ENCODE measurements around the gene MLX.
A peak's percentile ranks its signal among the peaks of the same experiment; 100 is the strongest.

The MLX gene, protein sequence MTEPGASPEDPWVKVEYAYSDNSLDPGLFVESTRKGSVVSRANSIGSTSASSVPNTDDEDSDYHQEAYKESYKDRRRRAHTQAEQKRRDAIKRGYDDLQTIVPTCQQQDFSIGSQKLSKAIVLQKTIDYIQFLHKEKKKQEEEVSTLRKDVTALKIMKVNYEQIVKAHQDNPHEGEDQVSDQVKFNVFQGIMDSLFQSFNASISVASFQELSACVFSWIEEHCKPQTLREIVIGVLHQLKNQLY

DNA sequence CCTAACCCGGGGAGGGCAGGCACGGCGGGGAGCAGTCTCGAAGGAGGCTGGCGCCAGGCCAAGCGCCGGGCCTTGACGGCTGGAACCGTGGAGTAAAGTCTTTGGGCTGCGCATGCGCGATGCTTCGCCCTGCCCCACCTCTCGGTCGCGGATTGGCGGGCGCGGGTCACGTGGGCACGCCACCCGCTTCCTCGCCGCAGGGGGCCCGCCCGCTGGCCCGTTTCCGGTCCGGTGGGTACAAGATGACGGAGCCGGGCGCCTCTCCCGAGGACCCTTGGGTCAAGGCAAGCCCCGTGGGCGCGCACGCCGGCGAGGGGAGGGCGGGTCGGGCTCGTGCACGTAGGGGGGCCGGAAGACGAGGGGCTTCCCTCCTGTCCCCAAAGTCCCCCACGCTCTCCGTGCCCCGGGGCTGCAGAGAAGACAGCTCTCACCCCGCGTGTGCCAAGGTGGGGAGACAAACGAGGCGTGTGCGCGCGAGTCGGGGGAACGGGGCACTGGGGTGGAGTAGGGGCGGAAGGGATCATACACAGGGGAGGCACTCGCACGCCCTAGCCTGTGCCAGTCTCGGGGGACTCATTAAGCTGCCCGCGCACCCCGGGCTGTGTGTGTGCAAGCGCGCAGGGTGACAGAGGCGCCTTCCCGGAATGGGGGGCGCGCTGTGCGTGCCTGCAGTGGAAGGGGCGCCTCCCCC, at the start of gene MLX:
MLX (plus strand) TSS at position 218 of the 691 bp plus-strand sequence; CDS start at position 243, 25 bp downstream.
- Histone ChIP-seq H3K27ac (ENCODE audit: low read depth, low read length) (peak within 1 kb of the TSS; percentile 43), H3K4me1 (ENCODE audit: control insufficient read depth, insufficient read depth, low read length, unreplicated experiment) (peaks cover 24% of the 10 kb centered on the region), H3K27me3 (ENCODE audit: insufficient read depth, low read length) (no peaks in the 10 kb centered on the region), H3K36me3 (ENCODE audit: insufficient read depth, low read length) (peaks cover 21% of the 10 kb centered on the region), H2AFZ (ENCODE audit: low read length, unreplicated experiment) (no peak within 1 kb of the TSS), H3K79me2 (ENCODE audit: control insufficient read depth, insufficient read depth, low read length, unreplicated experiment) (peaks cover 52% of the 10 kb centered on the region), H3K4me3 (ENCODE audit: low read depth, low read length) (peak within 1 kb of the TSS; percentile 98)

DNA sequence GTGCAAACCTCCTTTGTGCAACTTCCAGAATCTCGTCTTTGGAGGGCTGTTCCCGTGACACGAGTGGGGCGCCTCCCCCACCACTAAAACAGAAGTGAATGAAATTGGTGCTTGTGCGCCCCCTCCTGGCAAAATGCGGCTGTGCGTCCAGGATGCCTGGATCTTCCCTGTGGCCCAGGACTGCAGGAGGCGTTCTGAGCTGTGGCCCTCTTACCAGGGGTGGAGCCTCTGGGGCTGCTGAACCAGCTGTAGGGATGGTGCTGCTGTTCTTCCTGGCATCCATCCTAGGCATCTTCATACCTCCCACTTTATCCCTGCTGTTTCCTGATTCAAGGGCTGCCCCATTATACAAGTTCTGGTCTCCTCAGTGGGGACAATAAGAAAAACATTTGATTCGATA, 49.4 kb upstream of the MLX start:
- H3K4me1 ChIP-seq (ENCODE audit: control insufficient read depth, insufficient read depth, low read length, unreplicated experiment), result peaks cover 52% of the 10 kb centered on the region
- H2AFZ ChIP-seq (ENCODE audit: low read length, unreplicated experiment), result no peak overlapping the region
- H3K4me3 ChIP-seq (ENCODE audit: low read depth, low read length), result 0 out of 2 replicates have a peak overlapping the region, but pooled peaks have one; percentile 30
- H3K27ac ChIP-seq (ENCODE audit: low read depth, low read length), result peak overlapping the region; percentile 99
- H3K27me3 ChIP-seq (ENCODE audit: insufficient read depth, low read length), result no peaks in the 10 kb centered on the region
- H3K79me2 ChIP-seq (ENCODE audit: control insufficient read depth, insufficient read depth, low read length, unreplicated experiment), result no peaks in the 10 kb centered on the region
- H3K36me3 ChIP-seq (ENCODE audit: insufficient read depth, low read length), result no peaks in the 10 kb centered on the region

DNA sequence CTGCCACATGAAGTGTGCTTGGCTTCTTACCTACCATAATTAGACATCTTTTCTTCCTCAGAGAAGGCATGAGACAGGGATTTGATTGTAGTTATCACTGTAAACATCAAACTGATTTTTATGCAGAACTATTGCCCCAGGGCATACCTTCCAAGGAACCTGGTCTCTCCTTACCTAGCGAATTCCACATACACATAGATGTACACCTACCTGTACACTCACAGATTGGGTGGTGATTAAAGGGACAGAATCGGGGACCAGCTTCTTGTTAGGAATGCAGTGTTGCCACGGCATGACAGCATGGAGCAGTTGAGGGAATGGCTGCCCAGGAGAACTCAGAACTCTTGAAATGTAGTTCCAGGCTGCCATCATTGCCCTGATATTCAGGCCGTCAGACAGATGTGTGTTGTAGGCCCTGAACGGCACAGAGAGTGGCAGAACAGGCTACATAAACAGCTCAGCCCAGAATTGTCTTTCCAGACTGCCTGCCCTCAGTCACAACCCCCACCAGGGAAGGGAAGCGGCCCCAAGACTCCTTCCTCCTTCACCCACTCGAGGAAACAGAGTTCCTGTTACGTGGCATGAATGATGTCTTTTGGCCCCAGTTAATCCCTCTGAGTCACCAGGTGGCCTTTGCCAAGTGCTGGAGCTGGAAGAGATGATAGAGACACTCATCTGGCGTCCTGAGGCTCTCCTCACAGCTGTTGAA, 48.7 kb upstream of the MLX start:
- peak overlapping the region; percentile 30 for H3K4me3 ChIP-seq (ENCODE audit: low read depth, low read length)
- H3K36me3 ChIP-seq (ENCODE audit: insufficient read depth, low read length), result no peaks in the 10 kb centered on the region
- H3K79me2 ChIP-seq (ENCODE audit: control insufficient read depth, insufficient read depth, low read length, unreplicated experiment), result no peaks in the 10 kb centered on the region
- H3K27me3 ChIP-seq (ENCODE audit: insufficient read depth, low read length), result no peaks in the 10 kb centered on the region
- H2AFZ ChIP-seq (ENCODE audit: low read length, unreplicated experiment), result no peak overlapping the region
- peak overlapping the region; percentile 99 for H3K27ac ChIP-seq (ENCODE audit: low read depth, low read length)
- peaks cover 54% of the 10 kb centered on the region for H3K4me1 ChIP-seq (ENCODE audit: control insufficient read depth, insufficient read depth, low read length, unreplicated experiment)

- Histone ChIP-seq H3K36me3 (ENCODE audit: insufficient read depth, low read length) (no peaks in the 10 kb centered on the region), H3K27me3 (ENCODE audit: insufficient read depth, low read length) (no peaks in the 10 kb centered on the region), H3K27ac (ENCODE audit: low read depth, low read length) (peak overlapping the region; percentile 99), H3K79me2 (ENCODE audit: control insufficient read depth, insufficient read depth, low read length, unreplicated experiment) (no peaks in the 10 kb centered on the region), H3K4me3 (ENCODE audit: low read depth, low read length) (peak overlapping the region; percentile 10; the same call in 1 of the 2 replicates), H3K4me1 (ENCODE audit: control insufficient read depth, insufficient read depth, low read length, unreplicated experiment) (peaks cover 54% of the 10 kb centered on the region), H2AFZ (ENCODE audit: low read length, unreplicated experiment) (no peak overlapping the region)
Observed at GRCh38 chr17:42518755-42519545, 48.0 kb upstream of the MLX start.

- Histone ChIP-seq H3K4me1 (ENCODE audit: control insufficient read depth, insufficient read depth, low read length, unreplicated experiment) (peaks cover 54% of the 10 kb centered on the region), H3K4me3 (ENCODE audit: low read depth, low read length) (peak overlapping the region; percentile 18), H2AFZ (ENCODE audit: low read length, unreplicated experiment) (no peak overlapping the region), H3K27me3 (ENCODE audit: insufficient read depth, low read length) (no peaks in the 10 kb centered on the region), H3K79me2 (ENCODE audit: control insufficient read depth, insufficient read depth, low read length, unreplicated experiment) (no peaks in the 10 kb centered on the region), H3K27ac (ENCODE audit: low read depth, low read length) (peak overlapping the region; percentile 99), H3K36me3 (ENCODE audit: insufficient read depth, low read length) (no peaks in the 10 kb centered on the region)
Observed at GRCh38 chr17:42519546-42520491, 47.1 kb upstream of the MLX start.

- H3K36me3 ChIP-seq (ENCODE audit: insufficient read depth, low read length), result no peaks in the 10 kb centered on the region
- H3K27me3 ChIP-seq (ENCODE audit: insufficient read depth, low read length), result no peaks in the 10 kb centered on the region
- no peaks in the 10 kb centered on the region for H3K79me2 ChIP-seq (ENCODE audit: control insufficient read depth, insufficient read depth, low read length, unreplicated experiment)
- H3K4me1 ChIP-seq (ENCODE audit: control insufficient read depth, insufficient read depth, low read length, unreplicated experiment), result peaks cover 59% of the 10 kb centered on the region
- H3K27ac ChIP-seq (ENCODE audit: low read depth, low read length), result peak overlapping the region; percentile 99
- peak overlapping the region; percentile 18 for H3K4me3 ChIP-seq (ENCODE audit: low read depth, low read length)
- no peak overlapping the region for H2AFZ ChIP-seq (ENCODE audit: low read length, unreplicated experiment)
Observed at GRCh38 chr17:42520540-42520951, 46.4 kb upstream of the MLX start.

DNA sequence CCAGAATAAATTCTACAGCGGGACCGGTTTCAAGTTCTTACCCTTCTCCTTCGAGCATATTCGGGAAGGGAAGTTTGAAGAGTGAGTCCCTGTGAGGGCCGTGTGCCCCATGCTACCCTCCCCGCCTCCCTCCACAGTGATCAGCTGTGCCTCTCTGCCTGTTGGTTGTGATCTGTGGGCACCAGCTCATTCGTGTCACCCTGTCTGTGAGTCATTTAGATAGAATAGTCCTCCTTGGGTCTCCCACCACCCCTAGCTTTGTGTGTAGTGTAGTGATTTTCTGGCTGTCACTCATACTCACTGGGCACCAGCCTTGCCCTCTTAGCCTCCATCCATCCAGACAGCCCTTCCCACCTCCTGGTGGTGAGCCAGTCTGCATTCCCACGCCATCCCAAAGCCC, 45.9 kb upstream of the MLX start:
- Histone ChIP-seq H3K27ac (ENCODE audit: low read depth, low read length) (peak overlapping the region; percentile 99), H2AFZ (ENCODE audit: low read length, unreplicated experiment) (no peak overlapping the region), H3K4me3 (ENCODE audit: low read depth, low read length) (peak overlapping the region; percentile 18; the same call in 1 of the 2 replicates), H3K36me3 (ENCODE audit: insufficient read depth, low read length) (no peaks in the 10 kb centered on the region), H3K4me1 (ENCODE audit: control insufficient read depth, insufficient read depth, low read length, unreplicated experiment) (peaks cover 61% of the 10 kb centered on the region), H3K79me2 (ENCODE audit: control insufficient read depth, insufficient read depth, low read length, unreplicated experiment) (no peaks in the 10 kb centered on the region), H3K27me3 (ENCODE audit: insufficient read depth, low read length) (no peaks in the 10 kb centered on the region)

DNA sequence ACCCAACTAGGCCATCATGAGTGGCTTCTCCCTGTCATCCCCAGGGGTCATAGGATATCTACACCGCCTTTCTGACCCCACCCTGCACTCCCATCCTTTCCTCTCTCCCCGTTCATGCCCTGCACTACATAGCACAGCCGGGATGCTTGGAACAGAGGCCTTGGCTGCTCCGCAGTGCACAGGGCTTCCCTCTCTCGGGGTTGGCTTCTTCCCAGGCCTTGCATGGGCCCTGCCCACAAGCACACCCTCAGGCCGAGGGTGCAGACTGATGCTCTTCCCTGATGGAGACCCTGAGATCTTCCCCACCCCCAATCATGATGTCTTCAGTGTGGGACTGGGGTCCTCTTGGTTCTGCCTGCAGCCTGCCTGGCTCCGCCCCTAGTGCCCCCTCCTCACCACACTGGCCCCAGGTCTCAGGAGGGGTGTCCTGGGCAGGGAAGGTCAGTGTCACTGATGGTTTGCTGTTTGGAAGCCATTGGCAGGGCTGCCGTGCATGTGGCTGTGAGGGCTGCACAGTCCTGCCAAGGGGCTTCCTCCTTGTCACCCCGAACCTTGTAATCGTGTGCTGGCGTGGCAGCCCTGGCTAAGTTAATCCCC, 45.1 kb upstream of the MLX start:
- peaks cover 66% of the 10 kb centered on the region for H3K4me1 ChIP-seq (ENCODE audit: control insufficient read depth, insufficient read depth, low read length, unreplicated experiment)
- H3K79me2 ChIP-seq (ENCODE audit: control insufficient read depth, insufficient read depth, low read length, unreplicated experiment), result no peaks in the 10 kb centered on the region

GRCh38 chr17:42522263-42522790, 44.6 kb upstream of the MLX start:
- no peaks in the 10 kb centered on the region for H3K36me3 ChIP-seq (ENCODE audit: insufficient read depth, low read length)
- no peak overlapping the region for H2AFZ ChIP-seq (ENCODE audit: low read length, unreplicated experiment)
- no peaks in the 10 kb centered on the region for H3K27me3 ChIP-seq (ENCODE audit: insufficient read depth, low read length)
- H3K4me3 ChIP-seq (ENCODE audit: low read depth, low read length), result no peak overlapping the region
- H3K4me1 ChIP-seq (ENCODE audit: control insufficient read depth, insufficient read depth, low read length, unreplicated experiment), result peaks cover 67% of the 10 kb centered on the region
- no peaks in the 10 kb centered on the region for H3K79me2 ChIP-seq (ENCODE audit: control insufficient read depth, insufficient read depth, low read length, unreplicated experiment)
- peak overlapping the region; percentile 99 for H3K27ac ChIP-seq (ENCODE audit: low read depth, low read length)

More for the DNA sequence above, 45.1 kb upstream of the MLX start:
- Histone ChIP-seq H3K27me3 (ENCODE audit: insufficient read depth, low read length) (no peaks in the 10 kb centered on the region), H2AFZ (ENCODE audit: low read length, unreplicated experiment) (no peak overlapping the region), H3K36me3 (ENCODE audit: insufficient read depth, low read length) (no peaks in the 10 kb centered on the region), H3K4me3 (ENCODE audit: low read depth, low read length) (no peak overlapping the region), H3K27ac (ENCODE audit: low read depth, low read length) (peak overlapping the region; percentile 99)
